Measurements from ENCODE around the gene CMKLR1. TPM values are rescaled to one million over a fixed set of nuclear protein-coding genes. Genes with fewer than 3 reads are reported as not detected.

CMKLR1 gene
- total RNA-seq, 2 donors from 2014 or later = not detected

DNA sequence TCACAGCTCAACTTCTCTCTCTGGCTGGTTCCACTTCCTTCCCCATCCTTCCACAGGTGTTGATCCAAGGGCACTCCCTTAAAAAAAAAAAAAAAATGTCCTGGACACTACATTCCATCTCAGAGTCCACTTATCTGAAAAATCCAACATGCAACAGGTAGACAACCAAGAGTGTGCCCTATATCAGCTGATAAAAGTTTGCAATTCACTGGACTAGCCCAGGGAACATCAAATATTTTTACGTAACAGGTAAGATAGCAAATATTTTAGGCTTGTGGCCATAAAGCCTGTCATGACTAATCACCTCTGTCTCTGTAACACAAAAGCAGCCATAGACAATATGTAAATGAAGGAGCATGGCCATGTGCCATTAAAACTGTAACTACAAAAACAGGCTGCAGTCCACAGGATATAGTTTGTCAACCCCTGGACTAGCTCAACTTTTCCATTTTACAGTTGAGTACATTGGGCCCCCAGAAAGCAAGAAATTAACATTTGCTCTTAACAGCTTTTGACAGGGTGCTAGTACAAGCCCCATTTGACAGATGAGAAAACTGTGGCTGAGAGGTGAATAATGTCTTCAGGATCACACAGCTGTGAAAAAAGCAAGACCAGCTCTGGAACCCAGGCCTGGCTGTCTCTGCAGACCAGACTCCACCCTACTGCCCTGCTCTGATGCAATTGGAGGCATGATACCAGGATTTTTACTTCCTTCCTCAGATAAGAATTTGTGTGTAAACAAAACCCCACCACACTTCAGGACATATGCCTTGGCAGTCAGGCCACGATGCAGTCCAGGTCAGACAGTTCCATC lies 68.9 kb downstream of the CMKLR1 start:
- no peak overlapping the region for H3K4me3 Mint-ChIP-seq
- no peaks in the 10 kb centered on the region for H3K36me3 Mint-ChIP-seq (ENCODE audit: low read depth)
- peaks cover 13% of the 10 kb centered on the region for H3K27me3 Mint-ChIP-seq
- H3K4me1 Mint-ChIP-seq = no peaks in the 10 kb centered on the region
- H3K27ac Mint-ChIP-seq = no peak overlapping the region
- H3K9me3 Mint-ChIP-seq = peaks cover 4% of the 10 kb centered on the region
- ATAC-seq (replicated peaks) = no peak

- ATAC-seq (replicated peaks) = no peak
- Mint-ChIP-seq H3K27me3 (peaks cover 18% of the 10 kb centered on the region), H3K9me3 (peaks cover 4% of the 10 kb centered on the region), H3K4me1 (no peaks in the 10 kb centered on the region), H3K36me3 (ENCODE audit: low read depth) (no peaks in the 10 kb centered on the region), H3K4me3 (no peak overlapping the region), H3K27ac (no peak overlapping the region)
Observed at GRCh38 chr12:108269224-108269623, 69.9 kb downstream of the CMKLR1 start.

GRCh38 chr12:108268397-108268796 lies 70.7 kb downstream of the CMKLR1 start:
- no peak overlapping the region for H3K27ac Mint-ChIP-seq
- H3K36me3 Mint-ChIP-seq (ENCODE audit: low read depth) = no peaks in the 10 kb centered on the region
- H3K9me3 Mint-ChIP-seq = peaks cover 4% of the 10 kb centered on the region
- H3K4me1 Mint-ChIP-seq = no peaks in the 10 kb centered on the region
- no peak for ATAC-seq (replicated peaks)
- H3K27me3 Mint-ChIP-seq = peaks cover 20% of the 10 kb centered on the region
- no peak overlapping the region for H3K4me3 Mint-ChIP-seq

DNA sequence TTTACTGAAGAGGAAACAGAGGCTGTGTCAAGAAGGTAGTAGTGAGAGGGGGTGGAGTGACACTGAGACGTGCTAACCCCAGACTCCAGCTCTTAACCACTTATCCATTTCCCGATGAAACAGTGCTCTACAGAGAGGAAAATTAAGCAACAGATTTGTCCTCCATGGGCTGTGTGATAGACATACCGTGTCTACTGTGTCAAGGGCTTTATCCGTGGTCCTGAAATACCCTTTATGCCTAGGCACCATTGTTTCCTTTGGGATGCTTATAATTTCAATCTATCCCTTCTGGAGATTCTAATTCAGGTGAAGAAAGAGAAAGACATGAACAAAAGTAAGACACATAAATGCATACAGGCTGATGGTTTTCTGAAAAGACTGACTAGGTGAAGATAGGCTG lies 71.7 kb downstream of the CMKLR1 start:
- H3K27ac Mint-ChIP-seq = no peak overlapping the region
- H3K4me1 Mint-ChIP-seq = no peaks in the 10 kb centered on the region
- peaks cover 23% of the 10 kb centered on the region for H3K27me3 Mint-ChIP-seq
- ATAC-seq (replicated peaks) = no peak
- no peaks in the 10 kb centered on the region for H3K36me3 Mint-ChIP-seq (ENCODE audit: low read depth)
- H3K4me3 Mint-ChIP-seq = no peak overlapping the region
- peaks cover 4% of the 10 kb centered on the region for H3K9me3 Mint-ChIP-seq

DNA sequence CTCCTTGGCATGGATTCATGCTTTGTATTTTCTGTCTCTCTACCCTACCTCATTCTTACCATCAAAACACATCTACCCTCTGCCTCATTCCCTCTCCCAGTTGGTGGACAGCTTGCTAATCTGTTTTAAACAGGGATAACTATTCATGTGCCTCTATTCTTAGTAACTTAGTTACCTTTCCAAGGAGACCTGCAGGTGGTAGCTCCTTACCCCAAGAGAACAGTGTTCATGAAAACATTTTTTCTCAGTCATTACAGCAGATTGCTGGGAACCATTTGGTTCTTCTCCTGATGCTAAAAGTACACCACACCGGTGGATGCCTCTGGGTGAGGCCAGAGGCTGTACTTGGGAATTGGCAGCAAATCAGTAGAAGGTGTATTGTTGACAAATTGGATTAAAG lies 73.0 kb downstream of the CMKLR1 start:
- peaks cover 23% of the 10 kb centered on the region for H3K27me3 Mint-ChIP-seq
- H3K27ac Mint-ChIP-seq = no peak overlapping the region
- H3K36me3 Mint-ChIP-seq (ENCODE audit: low read depth) = no peaks in the 10 kb centered on the region
- ATAC-seq (replicated peaks) = no peak
- H3K4me3 Mint-ChIP-seq = no peak overlapping the region
- peaks cover 10% of the 10 kb centered on the region for H3K9me3 Mint-ChIP-seq
- H3K4me1 Mint-ChIP-seq = no peaks in the 10 kb centered on the region

DNA sequence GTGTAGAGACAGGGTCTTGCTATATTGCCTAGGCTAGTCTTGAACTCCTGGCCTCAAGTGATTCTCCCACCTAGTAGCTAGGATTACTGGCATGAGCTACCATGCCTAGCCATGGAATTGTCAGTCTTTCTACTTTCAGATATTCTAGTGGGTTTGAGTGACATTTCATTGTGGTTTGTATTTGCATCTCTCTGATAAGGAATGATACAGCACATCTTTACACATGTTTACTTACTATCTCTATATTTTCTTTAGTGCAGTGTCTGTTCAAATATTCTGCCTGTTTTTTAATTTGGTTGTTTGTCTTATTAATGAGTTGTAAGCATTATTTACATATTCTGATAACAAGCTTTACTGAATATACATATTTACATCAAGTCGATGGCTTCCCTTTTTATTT lies 73.6 kb downstream of the CMKLR1 start:
- Mint-ChIP-seq H3K4me3 (no peak overlapping the region), H3K9me3 (peaks cover 16% of the 10 kb centered on the region), H3K27ac (no peak overlapping the region), H3K27me3 (peaks cover 23% of the 10 kb centered on the region), H3K36me3 (ENCODE audit: low read depth) (no peaks in the 10 kb centered on the region), H3K4me1 (no peaks in the 10 kb centered on the region)
- no peak for ATAC-seq (replicated peaks)

DNA sequence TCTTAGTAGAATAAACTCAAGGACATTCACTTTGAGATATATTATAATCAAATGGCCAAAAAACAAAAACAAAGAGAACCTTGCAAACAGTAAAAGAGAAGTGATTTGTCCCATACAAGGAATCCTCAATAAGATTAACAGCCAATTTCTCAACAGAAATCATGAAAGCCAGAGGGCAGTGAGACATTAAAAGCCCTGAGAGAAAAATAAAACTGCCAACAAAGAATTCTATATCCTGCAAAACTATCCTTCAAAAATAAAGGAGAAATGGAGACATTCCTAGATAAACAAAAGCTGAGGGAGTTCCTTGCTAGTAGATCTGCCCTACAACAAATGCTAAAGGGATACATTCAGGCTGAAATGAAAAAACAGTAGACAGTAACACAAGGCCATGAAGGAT lies 78.1 kb downstream of the CMKLR1 start:
- Mint-ChIP-seq H3K36me3 (ENCODE audit: low read depth) (no peaks in the 10 kb centered on the region), H3K4me3 (no peak overlapping the region), H3K27me3 (peaks cover 20% of the 10 kb centered on the region), H3K27ac (no peak overlapping the region), H3K4me1 (no peaks in the 10 kb centered on the region), H3K9me3 (peaks cover 16% of the 10 kb centered on the region)
- no peak for ATAC-seq (replicated peaks)

GRCh38 chr12:108260039-108260438 lies 79.1 kb downstream of the CMKLR1 start:
- ATAC-seq (replicated peaks) = no peak
- Mint-ChIP-seq H3K36me3 (ENCODE audit: low read depth) (no peaks in the 10 kb centered on the region), H3K4me3 (no peak overlapping the region), H3K27me3 (peaks cover 19% of the 10 kb centered on the region), H3K27ac (no peak overlapping the region), H3K4me1 (no peaks in the 10 kb centered on the region), H3K9me3 (peaks cover 14% of the 10 kb centered on the region)

- Mint-ChIP-seq H3K4me3 (no peak overlapping the region), H3K4me1 (no peaks in the 10 kb centered on the region), H3K36me3 (ENCODE audit: low read depth) (no peaks in the 10 kb centered on the region), H3K27ac (no peak overlapping the region), H3K9me3 (peaks cover 14% of the 10 kb centered on the region), H3K27me3 (peaks cover 21% of the 10 kb centered on the region)
- no peak for ATAC-seq (replicated peaks)
Observed at GRCh38 chr12:108257610-108258106, 81.5 kb downstream of the CMKLR1 start.

DNA sequence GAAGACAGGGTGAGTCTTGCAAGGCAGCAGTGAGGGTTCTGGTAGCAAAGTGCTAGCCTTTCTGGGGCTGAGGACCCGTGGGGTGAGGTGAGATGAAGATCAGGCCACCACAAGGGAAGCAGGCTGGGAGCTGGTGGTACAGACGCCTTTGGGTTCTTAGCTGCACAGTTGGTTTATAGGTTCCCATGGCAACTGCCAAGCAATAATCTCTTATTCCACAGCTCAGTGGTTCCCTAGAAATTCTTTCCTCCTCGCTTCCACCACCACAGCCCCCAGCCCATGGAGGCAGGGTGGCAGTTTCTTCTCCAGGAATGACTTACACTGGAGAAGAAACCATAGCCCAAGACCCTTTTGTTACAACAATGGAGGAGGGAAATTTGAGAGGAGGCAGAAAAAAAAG lies 82.1 kb downstream of the CMKLR1 start:
- H3K27me3 Mint-ChIP-seq = peaks cover 26% of the 10 kb centered on the region
- H3K9me3 Mint-ChIP-seq = peaks cover 14% of the 10 kb centered on the region
- no peak overlapping the region for H3K4me3 Mint-ChIP-seq
- no peaks in the 10 kb centered on the region for H3K36me3 Mint-ChIP-seq (ENCODE audit: low read depth)
- no peak overlapping the region for H3K27ac Mint-ChIP-seq
- ATAC-seq (replicated peaks) = no peak
- no peaks in the 10 kb centered on the region for H3K4me1 Mint-ChIP-seq

DNA sequence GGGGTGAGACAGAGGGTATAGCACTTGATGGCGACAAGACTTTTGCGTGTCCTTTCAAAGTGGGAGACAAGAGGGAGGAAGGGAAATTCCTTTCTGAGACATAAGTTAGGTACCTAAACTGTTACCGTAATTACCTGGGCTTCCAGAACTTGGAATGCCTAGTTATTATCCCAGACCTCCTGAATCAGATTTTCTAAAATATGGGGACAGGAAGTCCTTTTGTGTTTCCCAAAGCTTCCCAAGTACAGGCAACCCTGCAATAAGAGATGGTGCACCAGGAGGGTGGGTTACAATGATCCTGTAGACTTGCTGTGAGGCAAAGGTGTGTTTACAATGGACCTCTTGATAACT lies 83.9 kb downstream of the CMKLR1 start:
- Mint-ChIP-seq H3K27ac (no peak overlapping the region), H3K27me3 (peaks cover 40% of the 10 kb centered on the region), H3K4me1 (no peaks in the 10 kb centered on the region), H3K4me3 (no peak overlapping the region), H3K9me3 (no peaks in the 10 kb centered on the region), H3K36me3 (ENCODE audit: low read depth) (no peaks in the 10 kb centered on the region)
- ATAC-seq (replicated peaks) = no peak

GRCh38 chr12:108254517-108255251 lies 84.4 kb downstream of the CMKLR1 start:
- Mint-ChIP-seq H3K4me1 (no peaks in the 10 kb centered on the region), H3K4me3 (no peak overlapping the region), H3K9me3 (no peaks in the 10 kb centered on the region), H3K27me3 (peaks cover 45% of the 10 kb centered on the region), H3K27ac (no peak overlapping the region), H3K36me3 (ENCODE audit: low read depth) (no peaks in the 10 kb centered on the region)
- ATAC-seq (replicated peaks) = no peak

- H3K36me3 Mint-ChIP-seq (ENCODE audit: low read depth) = no peaks in the 10 kb centered on the region
- H3K9me3 Mint-ChIP-seq = no peaks in the 10 kb centered on the region
- H3K4me3 Mint-ChIP-seq = no peak overlapping the region
- H3K27ac Mint-ChIP-seq = no peak overlapping the region
- H3K4me1 Mint-ChIP-seq = no peaks in the 10 kb centered on the region
- H3K27me3 Mint-ChIP-seq = peaks cover 48% of the 10 kb centered on the region
- no peak for ATAC-seq (replicated peaks)
Observed at GRCh38 chr12:108254030-108254429, 85.1 kb downstream of the CMKLR1 start.

- no peak overlapping the region for H3K4me3 Mint-ChIP-seq
- no peaks in the 10 kb centered on the region for H3K9me3 Mint-ChIP-seq
- no peak for ATAC-seq (replicated peaks)
- H3K27ac Mint-ChIP-seq = no peak overlapping the region
- H3K36me3 Mint-ChIP-seq (ENCODE audit: low read depth) = no peaks in the 10 kb centered on the region
- H3K4me1 Mint-ChIP-seq = no peaks in the 10 kb centered on the region
- peaks cover 52% of the 10 kb centered on the region for H3K27me3 Mint-ChIP-seq
Observed at GRCh38 chr12:108253540-108253939, 85.6 kb downstream of the CMKLR1 start.

DNA sequence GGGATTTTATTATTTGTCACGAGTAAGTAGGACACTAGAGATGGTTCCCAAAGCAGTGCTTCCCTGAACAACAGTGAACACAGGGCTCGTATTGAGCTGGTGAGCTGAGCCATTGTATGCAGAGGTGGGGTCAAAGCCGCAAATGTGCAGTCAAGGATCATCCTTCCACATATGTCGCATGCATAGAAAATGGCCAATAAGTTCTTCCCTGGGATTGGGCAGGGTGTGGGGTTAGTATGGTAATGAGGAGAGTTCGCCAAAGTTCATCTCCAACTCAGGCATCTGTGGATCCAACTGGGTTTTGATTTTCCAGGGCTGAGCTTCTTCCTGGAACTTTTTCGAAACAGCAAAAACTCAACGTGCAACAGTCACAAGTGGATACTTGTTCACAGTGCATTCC lies 86.6 kb downstream of the CMKLR1 start:
- no peak for ATAC-seq (replicated peaks)
- H3K4me1 Mint-ChIP-seq = no peaks in the 10 kb centered on the region
- H3K9me3 Mint-ChIP-seq = no peaks in the 10 kb centered on the region
- peaks cover 49% of the 10 kb centered on the region for H3K27me3 Mint-ChIP-seq
- H3K4me3 Mint-ChIP-seq = no peak overlapping the region
- no peaks in the 10 kb centered on the region for H3K36me3 Mint-ChIP-seq (ENCODE audit: low read depth)
- no peak overlapping the region for H3K27ac Mint-ChIP-seq
